Endothelial cell of umbilical vein (primary cell): Measurements from ENCODE around the gene RELCH. TPM values are rescaled to one million over a fixed set of nuclear protein-coding genes. Genes with fewer than 3 reads are reported as not detected.

Experiments used
- BruUV-seq: library from RNA; stranded (reverse); fragments of 400-500 nt; replicated peaks from 2 replicates; lab custom pipeline; 2021; lab: Mats Ljungman, UMichigan
- CTCF ChIA-PET: fragments of 300-600, 350-600 bp; sonication (Branson Sonifier 250); formaldehyde crosslinking; loops from one replicate; lab custom pipeline; 2021; ENCODE audit warnings: antibody characterized with exemption, inconsistent platforms; lab: Charles Lee
- POLR2A ChIA-PET: fragments of 300-600, 350-600 bp; sonication (Branson Sonifier 250); formaldehyde crosslinking; loops from one replicate; lab custom pipeline; 2021; ENCODE audit warnings: antibody characterized with exemption, inconsistent platforms; lab: Charles Lee
- DNase-seq: peaks from one replicate; pipeline ENCODE4 v3.0.0-alpha.2; 2011; ENCODE audit warnings: low read depth, low spot score
- FAIRE-seq: peaks from 2 replicates; lab custom pipeline; 2011; peaks lifted over from hg19 to GRCh38; lab: Jason Lieb, UNC
- H2AFZ ChIP-seq: 2 replicates; pipeline ENCODE4 v1.6.0; 2012; ENCODE audit warnings: low read depth, low read length, control low read depth, inconsistent platforms
- H3K27ac ChIP-seq: 2 replicates; pipeline ENCODE4 v1.5.1; 2011; ENCODE audit warnings: low read depth, mild to moderate bottlenecking, control low read depth, low read length, moderate library complexity; ENCODE audit not compliant: insufficient read depth
- H3K27me3 ChIP-seq, 2 experiments: 2 replicates each; pipeline versions ENCODE4 v1.6.0 to v1.6.1; 2011; ENCODE audit warnings: low read length in 2 of 2, mixed read lengths in 1 of 2; ENCODE audit not compliant: control insufficient read depth in 2 of 2, insufficient read depth in 2 of 2
- H3K36me3 ChIP-seq, 2 experiments: 2 replicates in 1 of 2; 3 replicates in 1 of 2; pipeline ENCODE4 v1.5.1; 2011; ENCODE audit warnings: low read length in 2 of 2, mild to moderate bottlenecking in 1 of 2, moderate library complexity in 1 of 2; ENCODE audit not compliant: control insufficient read depth in 2 of 2, insufficient read depth in 2 of 2; ENCODE audit errors: extremely low read depth in 1 of 2
- H3K4me1 ChIP-seq: 3 replicates; pipeline ENCODE4 v1.5.1; 2011; ENCODE audit warnings: mild to moderate bottlenecking, low read length; ENCODE audit not compliant: control insufficient read depth, insufficient read depth; ENCODE audit errors: extremely low read depth
- H3K4me2 ChIP-seq: 2 replicates; pipeline ENCODE4 v1.6.1; 2011; ENCODE audit warnings: low read length, control low read depth, mixed read lengths; ENCODE audit not compliant: insufficient read depth
- H3K4me3 ChIP-seq, 3 experiments: fragments of 200-600 bp in 1 of 3; sonication (generic), shearing (Covaris generic) in 1 of 3; replicated peaks in 1 of 3; 2 replicates each; pipeline ENCODE4 v1.5.1; 2011 to 2016; ENCODE audit warnings: control low read depth in 3 of 3, low read length in 3 of 3, mild to moderate bottlenecking in 2 of 3, inconsistent platforms in 1 of 3, low read depth in 1 of 3, moderate library complexity in 1 of 3; ENCODE audit not compliant: insufficient read depth in 1 of 3
- H3K79me2 ChIP-seq: 2 replicates; pipeline ENCODE4 v1.6.0; 2012; ENCODE audit warnings: low read length, inconsistent platforms; ENCODE audit not compliant: control insufficient read depth, insufficient read depth
- H3K9ac ChIP-seq: replicated peaks from 2 replicates; pipeline ENCODE3; 2011; ENCODE audit warnings: low read length, control low read depth; ENCODE audit not compliant: insufficient read depth; ENCODE audit errors: extremely low read depth
- H3K9me1 ChIP-seq: replicated peaks from 3 replicates; pipeline ENCODE4 v1.6.0; 2011; ENCODE audit warnings: mild to moderate bottlenecking, low read length; ENCODE audit not compliant: control insufficient read depth, insufficient read depth; ENCODE audit errors: extremely low read depth
- H3K9me3 ChIP-seq: replicated peaks from 2 replicates; pipeline ENCODE4 v1.5.1; 2012; ENCODE audit warnings: low read length, inconsistent platforms; ENCODE audit not compliant: control insufficient read depth, insufficient read depth
- H4K20me1 ChIP-seq: replicated peaks from 2 replicates; pipeline ENCODE3; 2011; ENCODE audit warnings: mild to moderate bottlenecking, low read length; ENCODE audit not compliant: control insufficient read depth, insufficient read depth; ENCODE audit errors: extremely low read depth
- EZH2 ChIP-seq: IDR thresholded peaks from 2 replicates; pipeline ENCODE4 v1.6.1; 2012; ENCODE audit warnings: borderline replicate concordance, low read depth, mild to moderate bottlenecking, moderate library complexity, low read length, inconsistent platforms; ENCODE audit not compliant: severe bottlenecking
- GATA2 ChIP-seq: IDR thresholded peaks from 2 replicates; pipeline ENCODE4 v1.7.0; 2011; ENCODE audit warnings: low read depth, mild to moderate bottlenecking, moderate library complexity, mixed read lengths, low read length; ENCODE audit not compliant: insufficient read length, insufficient read depth
- JUN ChIP-seq: IDR thresholded peaks from 2 replicates; pipeline ENCODE4 v1.6.1; 2011; ENCODE audit warnings: borderline replicate concordance, low read depth; ENCODE audit not compliant: insufficient read length, insufficient read depth
- MYC ChIP-seq: IDR thresholded peaks from one replicate; pipeline ENCODE4 v1.6.1; 2011; ENCODE audit warnings: mild to moderate bottlenecking, low read depth, low read length
- POLR2A ChIP-seq: IDR thresholded peaks from 2 replicates; pipeline ENCODE4 v1.6.1; 2012; ENCODE audit warnings: low read depth, mild to moderate bottlenecking, control low read depth, low read length
- dilution Hi-C: fragments of 300-500 bp; cut with MboI; formaldehyde crosslinking; loops from one replicate; pipeline ENCODE4 v1.15.0; 2019; ENCODE audit warnings: low sequenced_read_pairs; ENCODE audit not compliant: extremely low pct_ligation_motif_present
- intact Hi-C: fragments of 100-400 bp; cut with micrococcal nuclease; formaldehyde crosslinking; loops from one replicate; pipeline ENCODE4 v1.10.0; 2022
- polyA plus RNA-seq, 4 experiments: library from polyadenylated mRNA; depleted of rRNA in 3 of 4; stranded (reverse) in 3 of 4; unstranded in 1 of 4; fragments of >200 nt; gene quantifications; 2 replicates each; pipeline versions ENCODE4 v1.2.1 to v1.2.3, GENCODE V29; 2011 to 2012; ENCODE audit warnings: missing spikeins in 1 of 4
- total RNA-seq: library from RNA; stranded (reverse); gene quantifications from 2 replicates; pipeline ENCODE4 v1.2.3, GENCODE V29; 2021
- TF ChIP-seq, protein P1 (sequence below), 2 donors: IDR thresholded peaks; 1 replicate in 1 of 2; 2 replicates in 1 of 2; pipeline ENCODE4 v1.5.1; 2011; ENCODE audit warnings: low read length in 2 of 2, mild to moderate bottlenecking in 2 of 2, moderate library complexity in 2 of 2, control low read depth in 1 of 2, inconsistent platforms in 1 of 2, low read depth in 1 of 2; ENCODE audit not compliant: insufficient read depth in 1 of 2; ENCODE audit errors: extremely low read depth in 1 of 2

RELCH gene
- total and polyA plus RNA-seq, 2 donors (not counting 3 experiments of a cell fraction or from before 2014, with no cell fraction given), result 6.6 to 25.2 TPM

DNA sequence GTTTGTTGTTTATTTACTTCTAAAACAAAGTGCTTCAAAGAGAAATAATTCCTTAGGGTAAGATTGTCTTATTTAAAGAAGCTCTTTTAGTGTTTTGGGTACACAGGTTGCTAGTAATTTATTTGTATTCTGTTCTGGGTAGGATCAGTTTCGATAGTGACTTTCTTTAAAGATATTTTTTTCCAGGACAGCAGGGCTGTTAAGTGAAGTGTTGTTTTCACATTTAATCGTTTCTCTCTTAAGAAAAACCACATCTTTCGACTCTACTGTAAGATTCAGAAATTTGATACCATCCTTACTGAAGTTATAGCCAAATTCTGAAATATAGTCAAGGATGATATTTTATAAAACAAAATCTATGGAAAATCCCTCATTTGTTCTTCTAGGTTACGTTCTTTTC lies 155.8 kb downstream of the RELCH start:
- no peaks in the 10 kb centered on the region for H4K20me1 ChIP-seq
- no peaks in the 10 kb centered on the region for H3K36me3 ChIP-seq
- peaks cover 32% of the 10 kb centered on the region for H3K4me1 ChIP-seq
- no peak overlapping the region for H3K27ac ChIP-seq
- intact Hi-C loops, result no loop called here
- H3K27me3 ChIP-seq, result no peaks in the 10 kb centered on the region
- no peaks in the 10 kb centered on the region for H3K79me2 ChIP-seq
- TF ChIP-seq, protein P1, sequence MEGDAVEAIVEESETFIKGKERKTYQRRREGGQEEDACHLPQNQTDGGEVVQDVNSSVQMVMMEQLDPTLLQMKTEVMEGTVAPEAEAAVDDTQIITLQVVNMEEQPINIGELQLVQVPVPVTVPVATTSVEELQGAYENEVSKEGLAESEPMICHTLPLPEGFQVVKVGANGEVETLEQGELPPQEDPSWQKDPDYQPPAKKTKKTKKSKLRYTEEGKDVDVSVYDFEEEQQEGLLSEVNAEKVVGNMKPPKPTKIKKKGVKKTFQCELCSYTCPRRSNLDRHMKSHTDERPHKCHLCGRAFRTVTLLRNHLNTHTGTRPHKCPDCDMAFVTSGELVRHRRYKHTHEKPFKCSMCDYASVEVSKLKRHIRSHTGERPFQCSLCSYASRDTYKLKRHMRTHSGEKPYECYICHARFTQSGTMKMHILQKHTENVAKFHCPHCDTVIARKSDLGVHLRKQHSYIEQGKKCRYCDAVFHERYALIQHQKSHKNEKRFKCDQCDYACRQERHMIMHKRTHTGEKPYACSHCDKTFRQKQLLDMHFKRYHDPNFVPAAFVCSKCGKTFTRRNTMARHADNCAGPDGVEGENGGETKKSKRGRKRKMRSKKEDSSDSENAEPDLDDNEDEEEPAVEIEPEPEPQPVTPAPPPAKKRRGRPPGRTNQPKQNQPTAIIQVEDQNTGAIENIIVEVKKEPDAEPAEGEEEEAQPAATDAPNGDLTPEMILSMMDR (IDR thresholded peaks at IDR 0.05; ENCODE audit: extremely low read depth in 1 of 2, insufficient read depth in 1 of 2, low read depth in 1 of 2, low read length in 2 of 2), result no peak
- TF ChIP-seq MYC (no peak), EZH2 (no peak), POLR2A (no peak)
- CTCF ChIA-PET, result no interaction called here
- no peak for FAIRE-seq
- no peak overlapping the region for H3K4me3 ChIP-seq
- H3K9me3 ChIP-seq, result no peaks in the 10 kb centered on the region
- dilution Hi-C loops, result no loop called here
- no peaks in the 10 kb centered on the region for H3K9me1 ChIP-seq
- H3K9ac ChIP-seq, result no peak overlapping the region
- DNase-seq, result no peak
- H3K4me2 ChIP-seq, result no peak overlapping the region
- H2AFZ ChIP-seq, result no peak overlapping the region
- POLR2A ChIA-PET, result interaction anchor here (0.8 kb wide), 1 partner anchor 108 kb away, joined by 7 read pairs; no protein-coding TSS in a partner anchor
- no TSS peak for BruUV-seq

DNA sequence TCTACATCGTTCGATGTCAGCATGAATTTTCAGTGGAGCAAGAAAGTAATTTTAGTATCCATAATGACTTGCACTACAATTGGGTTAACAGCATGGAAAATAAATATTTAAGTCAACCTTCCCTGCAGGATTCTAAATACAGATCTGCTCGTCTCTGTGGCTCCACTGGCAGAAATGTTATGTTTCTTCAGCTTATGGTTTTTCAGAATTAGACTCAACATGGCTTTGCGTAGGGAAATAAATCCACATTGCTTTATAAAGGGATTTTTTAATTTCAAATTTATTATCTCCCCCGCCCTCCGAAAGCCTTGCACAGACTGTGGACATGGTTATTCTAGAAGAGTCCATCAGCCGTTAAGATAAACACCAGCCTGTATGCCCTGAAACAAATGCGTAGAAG lies 156.3 kb downstream of the RELCH start:
- intact Hi-C loops, result no loop called here

More for the DNA sequence above, 156.3 kb downstream of the RELCH start:
- Histone ChIP-seq H3K9me3 (no peaks in the 10 kb centered on the region), H3K4me1 (peaks cover 32% of the 10 kb centered on the region), H3K9ac (no peak overlapping the region), H3K27ac (no peak overlapping the region), H3K36me3 (no peaks in the 10 kb centered on the region), H3K79me2 (no peaks in the 10 kb centered on the region), H3K4me2 (no peak overlapping the region), H3K9me1 (no peaks in the 10 kb centered on the region), H3K4me3 (no peak overlapping the region), H3K27me3 (no peaks in the 10 kb centered on the region), H4K20me1 (no peaks in the 10 kb centered on the region), H2AFZ (no peak overlapping the region)
- TF ChIP-seq POLR2A, result no peak
- TF ChIP-seq JUN, result no peak
- no peak for TF ChIP-seq GATA2
- TF ChIP-seq EZH2, result no peak
- dilution Hi-C loops, result no loop called here
- ChIA-PET POLR2A (no interaction called here), CTCF (interaction anchor here (1.6 kb wide), 1 partner anchor 57 kb away, joined by 4 read pairs; no protein-coding TSS in a partner anchor)
- DNase-seq, result no peak
- BruUV-seq, result no TSS peak
- no peak for FAIRE-seq
